Stomach (tissue), 4 donors: ENCODE results near the gene PROS1.
"Not testable (repeated sequence)": the region's sequence is repeated elsewhere in the genome, so short reads cannot be mapped to it uniquely, and the experiment has no call there.

Experiments
- EP300 ChIP-seq: sonication (generic); formaldehyde crosslinking; IDR thresholded peaks from one replicate; pipeline ENCODE4 v1.6.1; 2017; ENCODE audit warnings: antibody characterized with exemption
- POLR2A ChIP-seq, 4 donors: fragments of 450-650 bp; IDR thresholded peaks; one replicate each; pipeline ENCODE4 v1.6.1; 2016; ENCODE audit warnings: antibody characterized with exemption in 4 of 4, control low read depth in 2 of 4, mild to moderate bottlenecking in 1 of 4, moderate library complexity in 1 of 4
- TF ChIP-seq, protein P1 (sequence below), 7 experiments: fragments of 450-650 bp in 4 of 7; fragments of 200-600 bp in 3 of 7; sonication (generic) in 3 of 7; IDR thresholded peaks; one replicate each; pipeline ENCODE4 v1.5.1; 2016 to 2019; ENCODE audit warnings: antibody characterized with exemption in 7 of 7, control low read depth in 2 of 7, mild to moderate bottlenecking in 1 of 7

DNA sequence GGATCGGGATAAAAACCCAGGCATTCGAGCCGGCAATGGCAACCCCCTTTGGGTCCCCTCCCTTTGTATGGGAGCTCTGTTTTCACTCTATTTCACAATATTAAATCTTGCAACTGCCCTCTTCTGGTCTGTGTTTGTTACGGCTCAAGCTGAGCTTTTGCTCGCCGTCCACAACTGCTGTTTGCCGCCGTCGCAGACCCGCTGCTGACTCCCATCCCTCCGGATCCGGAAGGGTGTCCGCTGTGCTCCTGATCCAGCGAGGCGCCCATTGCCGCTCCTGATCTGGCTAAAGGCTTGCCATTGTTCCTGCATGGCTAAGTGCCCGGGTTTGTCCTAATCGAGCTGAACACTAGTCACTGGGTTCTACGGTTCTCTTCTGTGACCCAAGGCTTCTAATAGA is 8.6 kb downstream of the PROS1 start:
- TF ChIP-seq, protein P1, sequence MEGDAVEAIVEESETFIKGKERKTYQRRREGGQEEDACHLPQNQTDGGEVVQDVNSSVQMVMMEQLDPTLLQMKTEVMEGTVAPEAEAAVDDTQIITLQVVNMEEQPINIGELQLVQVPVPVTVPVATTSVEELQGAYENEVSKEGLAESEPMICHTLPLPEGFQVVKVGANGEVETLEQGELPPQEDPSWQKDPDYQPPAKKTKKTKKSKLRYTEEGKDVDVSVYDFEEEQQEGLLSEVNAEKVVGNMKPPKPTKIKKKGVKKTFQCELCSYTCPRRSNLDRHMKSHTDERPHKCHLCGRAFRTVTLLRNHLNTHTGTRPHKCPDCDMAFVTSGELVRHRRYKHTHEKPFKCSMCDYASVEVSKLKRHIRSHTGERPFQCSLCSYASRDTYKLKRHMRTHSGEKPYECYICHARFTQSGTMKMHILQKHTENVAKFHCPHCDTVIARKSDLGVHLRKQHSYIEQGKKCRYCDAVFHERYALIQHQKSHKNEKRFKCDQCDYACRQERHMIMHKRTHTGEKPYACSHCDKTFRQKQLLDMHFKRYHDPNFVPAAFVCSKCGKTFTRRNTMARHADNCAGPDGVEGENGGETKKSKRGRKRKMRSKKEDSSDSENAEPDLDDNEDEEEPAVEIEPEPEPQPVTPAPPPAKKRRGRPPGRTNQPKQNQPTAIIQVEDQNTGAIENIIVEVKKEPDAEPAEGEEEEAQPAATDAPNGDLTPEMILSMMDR (IDR thresholded peaks at IDR 0.05): not testable (repeated sequence)
- TF ChIP-seq EP300; POLR2A (IDR thresholded peaks at IDR 0.05): not testable (repeated sequence)
